ENCODE results near the gene MXI1.
"Not testable (repeated sequence)": the region's sequence is repeated elsewhere in the genome, so short reads cannot be mapped to it uniquely, and the experiment has no call there.

MXI1 gene

GRCh38 chr10:110324201-110324804, 116.9 kb downstream of the MXI1 start:
- DNase-seq, result no peak

GRCh38 chr10:110324805-110325280, 117.4 kb downstream of the MXI1 start:
- DNase-seq, result no peak

- no peak for DNase-seq
Observed at GRCh38 chr10:110326351-110327032, 119.1 kb downstream of the MXI1 start.

GRCh38 chr10:110327262-110327914, 120.0 kb downstream of the MXI1 start:
- DNase-seq, result no peak

GRCh38 chr10:110330675-110331074, 123.3 kb downstream of the MXI1 start:
- no peak for DNase-seq

GRCh38 chr10:110331226-110331795, 123.9 kb downstream of the MXI1 start:
- not testable (repeated sequence) for DNase-seq

GRCh38 chr10:110334061-110334656, 126.8 kb downstream of the MXI1 start:
- DNase-seq, result no peak

- no peak for DNase-seq
Observed at GRCh38 chr10:110335314-110336064, 128.1 kb downstream of the MXI1 start.

GRCh38 chr10:110336111-110336721, 128.8 kb downstream of the MXI1 start:
- DNase-seq, result no peak
